Fibroblast of pulmonary artery (primary cell): ENCODE measurements around the gene ZNF790.

Experiments
- DNase-seq: peaks from one replicate; pipeline ENCODE4 v3.0.0-alpha.2; 2010; ENCODE audit warnings: low read depth
- H3K4me3 ChIP-seq: replicated peaks from 2 replicates; pipeline ENCODE4 v1.5.1; 2011; ENCODE audit warnings: low read depth, mild to moderate bottlenecking, control low read depth, low read length, moderate library complexity
- CTCF ChIP-seq: IDR thresholded peaks from 2 replicates; pipeline ENCODE4 v1.5.1; 2011; ENCODE audit warnings: mild to moderate bottlenecking, control low read depth, low read length, inconsistent platforms; ENCODE audit errors: missing control alignments

The ZNF790 gene

DNA sequence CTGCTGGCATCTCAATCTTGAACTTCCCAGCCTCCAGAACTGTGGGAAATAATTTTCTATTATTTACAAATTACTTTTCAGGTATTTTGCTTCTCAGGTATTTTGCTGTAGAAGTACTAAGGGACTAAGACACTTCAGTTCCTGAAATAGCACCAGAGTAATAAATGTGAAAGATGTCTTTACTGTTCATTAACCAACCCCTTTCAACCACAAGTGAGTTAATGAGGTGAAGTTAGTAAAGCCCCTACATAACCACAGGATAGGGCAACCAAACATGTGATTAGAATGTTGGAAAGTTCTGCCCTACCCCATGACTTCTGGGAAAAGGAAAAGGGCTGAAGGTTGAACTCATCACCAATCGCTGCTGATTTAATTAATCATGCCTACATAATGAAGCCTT, 9.8 kb upstream of the ZNF790 start:
- TF ChIP-seq CTCF = no peak
- no peak overlapping the region for H3K4me3 ChIP-seq
- DNase-seq = no peak

DNA sequence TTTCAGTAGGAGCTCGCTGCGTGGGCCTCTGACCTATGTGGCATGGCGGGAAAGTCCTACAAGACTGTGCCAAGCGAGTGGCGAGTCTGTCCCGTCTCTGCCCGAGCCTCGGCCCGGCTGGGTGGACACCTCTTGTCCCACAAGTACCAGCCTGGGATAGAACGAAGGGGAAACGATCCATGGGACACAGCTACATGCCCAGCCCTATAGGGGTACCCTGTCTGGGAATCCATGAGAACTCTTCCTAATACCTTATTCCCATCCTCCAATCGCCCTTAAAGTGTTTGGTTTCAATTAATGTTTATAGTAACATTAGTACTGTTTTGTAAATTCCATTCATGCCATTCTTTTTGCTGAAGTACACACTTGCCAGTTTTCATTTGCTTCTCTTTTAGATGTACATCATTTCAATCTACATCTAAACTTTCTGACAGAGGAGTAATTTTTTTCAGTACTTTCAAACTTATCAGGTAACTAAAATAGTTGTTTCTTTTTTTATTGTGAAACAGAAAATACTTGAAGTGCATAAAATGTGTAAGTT, 667 bp upstream of the ZNF790 start:
- TF ChIP-seq CTCF = no peak
- no peak for DNase-seq
- peak overlapping the region; percentile 90 for H3K4me3 ChIP-seq

DNA sequence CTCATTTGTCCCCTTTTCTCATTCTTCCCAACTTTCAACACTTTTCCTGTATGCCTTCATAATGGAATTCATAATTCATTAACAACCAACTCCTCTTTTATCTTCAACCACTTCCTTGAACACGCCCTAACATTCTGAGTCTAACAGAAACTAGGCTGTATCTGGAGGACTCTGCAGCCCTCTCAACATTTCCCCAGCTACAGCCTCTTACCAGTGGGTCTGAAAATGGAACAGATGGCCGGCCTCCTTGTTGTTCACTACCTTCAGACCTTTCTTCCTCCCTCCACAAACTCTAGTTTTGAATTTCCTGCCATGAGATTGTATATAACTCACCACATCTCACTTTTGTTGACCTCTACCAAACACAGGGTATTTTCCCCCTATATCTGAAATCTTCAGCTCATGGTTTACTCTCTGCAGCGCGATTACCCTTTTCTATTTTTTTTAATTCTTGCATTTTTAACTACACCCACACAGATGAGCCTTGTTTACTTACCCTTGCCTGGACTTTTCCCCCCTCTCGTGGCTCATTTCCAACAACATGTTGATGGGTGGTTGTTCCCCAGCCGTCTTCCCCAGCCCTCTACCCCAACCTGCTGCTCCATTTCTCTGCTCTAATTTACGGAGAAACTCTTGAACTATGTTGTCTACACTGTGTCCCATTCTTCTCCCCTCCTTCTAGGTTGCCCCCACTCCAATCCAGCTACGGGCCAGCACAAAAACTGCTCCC, 846 bp downstream of the ZNF790 start:
- TF ChIP-seq CTCF = no peak
- no peak for DNase-seq
- H3K4me3 ChIP-seq = peak overlapping the region; percentile 90

- TF ChIP-seq CTCF = no peak
- DNase-seq = no peak
- no peak overlapping the region for H3K4me3 ChIP-seq
These were observed 4.8 kb downstream of the ZNF790 start for GRCh38 chr19:36833430-36833829.

DNA sequence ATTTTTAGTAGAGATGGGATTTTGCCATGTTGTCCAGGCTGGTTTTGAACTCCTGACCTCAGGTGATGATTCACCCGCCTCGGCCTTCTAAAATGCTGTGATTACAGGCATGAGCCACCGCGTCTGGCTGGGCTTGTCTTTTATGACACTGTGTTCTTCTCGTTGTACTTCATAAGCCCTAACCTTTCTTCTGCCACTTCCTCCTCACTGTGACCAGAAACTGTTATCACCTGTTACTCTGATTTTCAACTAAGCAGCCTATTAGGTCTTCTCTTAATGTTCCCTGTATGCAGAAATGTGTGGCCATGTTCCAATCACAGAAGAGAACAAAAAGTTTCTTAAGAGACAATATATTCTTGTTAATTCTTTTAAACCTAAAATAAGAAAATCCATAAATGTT, 16.4 kb downstream of the ZNF790 start:
- H3K4me3 ChIP-seq = no peak overlapping the region
- TF ChIP-seq CTCF = no peak
- DNase-seq = no peak

GRCh38 chr19:36819130-36819630, 19.0 kb downstream of the ZNF790 start:
- no peak for TF ChIP-seq CTCF
- no peak overlapping the region for H3K4me3 ChIP-seq
- peak; percentile 12 for DNase-seq

DNA sequence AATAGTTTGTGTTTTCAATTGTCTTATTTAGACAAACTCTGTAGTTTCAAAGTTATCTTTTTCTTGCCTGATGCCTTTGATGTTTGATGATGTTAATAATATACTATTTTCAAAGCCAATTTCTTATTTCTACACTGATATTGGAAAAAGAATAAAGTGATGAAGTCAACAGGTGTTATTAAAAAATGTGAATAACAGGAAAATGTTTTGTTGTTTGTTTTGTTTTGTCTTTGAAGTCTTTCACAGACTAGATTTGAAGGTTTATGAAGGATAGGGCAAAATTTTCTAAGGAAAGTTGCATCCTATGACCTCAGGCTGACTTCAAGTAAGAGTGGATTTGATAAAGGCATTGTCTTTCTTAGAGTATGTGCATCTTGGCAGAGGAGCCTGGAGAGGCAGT, 31.2 kb downstream of the ZNF790 start:
- DNase-seq = no peak
- H3K4me3 ChIP-seq = no peak overlapping the region
- TF ChIP-seq CTCF = no peak
